Measurements from ENCODE around the gene MLPH.

GRCh38 chr2:237459226-237459625, 27.8 kb upstream of the MLPH start:
- TF ChIP-seq, protein P1, sequence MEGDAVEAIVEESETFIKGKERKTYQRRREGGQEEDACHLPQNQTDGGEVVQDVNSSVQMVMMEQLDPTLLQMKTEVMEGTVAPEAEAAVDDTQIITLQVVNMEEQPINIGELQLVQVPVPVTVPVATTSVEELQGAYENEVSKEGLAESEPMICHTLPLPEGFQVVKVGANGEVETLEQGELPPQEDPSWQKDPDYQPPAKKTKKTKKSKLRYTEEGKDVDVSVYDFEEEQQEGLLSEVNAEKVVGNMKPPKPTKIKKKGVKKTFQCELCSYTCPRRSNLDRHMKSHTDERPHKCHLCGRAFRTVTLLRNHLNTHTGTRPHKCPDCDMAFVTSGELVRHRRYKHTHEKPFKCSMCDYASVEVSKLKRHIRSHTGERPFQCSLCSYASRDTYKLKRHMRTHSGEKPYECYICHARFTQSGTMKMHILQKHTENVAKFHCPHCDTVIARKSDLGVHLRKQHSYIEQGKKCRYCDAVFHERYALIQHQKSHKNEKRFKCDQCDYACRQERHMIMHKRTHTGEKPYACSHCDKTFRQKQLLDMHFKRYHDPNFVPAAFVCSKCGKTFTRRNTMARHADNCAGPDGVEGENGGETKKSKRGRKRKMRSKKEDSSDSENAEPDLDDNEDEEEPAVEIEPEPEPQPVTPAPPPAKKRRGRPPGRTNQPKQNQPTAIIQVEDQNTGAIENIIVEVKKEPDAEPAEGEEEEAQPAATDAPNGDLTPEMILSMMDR (IDR thresholded peaks at IDR 0.05): no peak
- no peak for TF ChIP-seq POLR2A (IDR thresholded peaks at IDR 0.05)
